GM12875 (cell line): ENCODE measurements around the gene STRADA.
A peak's percentile ranks its signal among the peaks of the same experiment; 100 is the strongest.

Experiments
- H3K4me3 ChIP-seq: one replicate; pipeline ENCODE4 v1.5.1; 2011; ENCODE audit warnings: low read depth, low read length, control low read depth
- TF ChIP-seq, protein P1 (sequence below): IDR thresholded peaks from 2 replicates; pipeline ENCODE4 v1.5.1; 2011; ENCODE audit warnings: low read depth, mild to moderate bottlenecking, control low read depth, inconsistent platforms, low read length, moderate library complexity, borderline replicate concordance; ENCODE audit not compliant: insufficient read depth

The STRADA gene

DNA sequence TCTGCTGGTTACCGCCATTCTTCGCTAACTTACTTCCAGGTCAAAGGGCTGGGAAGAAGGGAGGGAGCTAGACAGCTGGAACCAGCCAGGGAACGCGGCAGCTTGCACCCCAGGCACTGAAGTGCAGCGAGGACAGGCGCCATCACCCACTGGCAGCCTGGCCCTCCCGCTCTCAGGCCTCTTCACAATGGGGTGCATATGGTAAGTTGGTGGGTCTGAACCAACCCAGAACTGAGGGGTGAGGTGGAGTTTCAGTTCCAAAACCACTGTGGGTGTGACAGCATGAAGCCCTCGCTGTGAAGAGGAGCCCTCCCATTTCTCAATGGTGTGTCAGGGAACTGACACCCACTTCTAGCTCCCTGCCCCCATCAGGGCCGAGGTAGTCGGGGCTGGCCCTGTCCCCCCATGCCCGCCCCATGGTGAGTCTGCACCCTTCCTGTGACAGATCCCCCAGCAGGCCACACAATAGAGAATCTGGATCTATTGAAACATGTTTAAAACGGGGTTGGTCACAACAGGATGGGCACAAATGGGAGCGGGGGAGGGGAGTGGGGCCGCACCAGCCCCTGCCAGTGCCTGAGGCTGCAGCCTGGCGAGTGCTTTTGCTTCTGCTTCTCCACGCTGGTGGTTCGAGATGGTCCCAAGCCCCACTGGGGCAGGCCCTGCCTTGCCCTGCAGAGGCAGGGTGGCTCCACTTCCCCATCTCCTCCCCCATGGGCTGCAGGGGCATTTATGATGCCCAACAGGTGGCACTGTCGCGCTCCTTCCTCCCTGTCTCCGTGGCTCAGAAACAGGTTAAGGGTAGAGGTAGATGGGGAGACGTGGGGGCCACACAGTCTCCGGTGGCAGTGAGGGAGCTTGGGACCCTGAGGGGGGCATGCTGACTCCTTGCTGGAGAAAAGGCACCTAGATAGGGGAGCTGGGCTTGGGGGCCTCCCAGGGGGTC, 44.0 kb downstream of the STRADA start:
- H3K4me3 ChIP-seq: peak overlapping the region; percentile 91
- TF ChIP-seq, protein P1, sequence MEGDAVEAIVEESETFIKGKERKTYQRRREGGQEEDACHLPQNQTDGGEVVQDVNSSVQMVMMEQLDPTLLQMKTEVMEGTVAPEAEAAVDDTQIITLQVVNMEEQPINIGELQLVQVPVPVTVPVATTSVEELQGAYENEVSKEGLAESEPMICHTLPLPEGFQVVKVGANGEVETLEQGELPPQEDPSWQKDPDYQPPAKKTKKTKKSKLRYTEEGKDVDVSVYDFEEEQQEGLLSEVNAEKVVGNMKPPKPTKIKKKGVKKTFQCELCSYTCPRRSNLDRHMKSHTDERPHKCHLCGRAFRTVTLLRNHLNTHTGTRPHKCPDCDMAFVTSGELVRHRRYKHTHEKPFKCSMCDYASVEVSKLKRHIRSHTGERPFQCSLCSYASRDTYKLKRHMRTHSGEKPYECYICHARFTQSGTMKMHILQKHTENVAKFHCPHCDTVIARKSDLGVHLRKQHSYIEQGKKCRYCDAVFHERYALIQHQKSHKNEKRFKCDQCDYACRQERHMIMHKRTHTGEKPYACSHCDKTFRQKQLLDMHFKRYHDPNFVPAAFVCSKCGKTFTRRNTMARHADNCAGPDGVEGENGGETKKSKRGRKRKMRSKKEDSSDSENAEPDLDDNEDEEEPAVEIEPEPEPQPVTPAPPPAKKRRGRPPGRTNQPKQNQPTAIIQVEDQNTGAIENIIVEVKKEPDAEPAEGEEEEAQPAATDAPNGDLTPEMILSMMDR: peak; percentile 74; the same call in 1 of the 2 replicates

GRCh38 chr17:63696381-63696961, 45.1 kb downstream of the STRADA start:
- H3K4me3 ChIP-seq: peak overlapping the region; percentile 91
- TF ChIP-seq, protein P1: peak; percentile 55; the same call in 1 of the 2 replicates

- TF ChIP-seq, protein P1: no peak
- H3K4me3 ChIP-seq: no peak overlapping the region
Observed at GRCh38 chr17:63695889-63696288, 45.7 kb downstream of the STRADA start.

- no peak overlapping the region for H3K4me3 ChIP-seq
- TF ChIP-seq, protein P1: no peak
Observed at GRCh38 chr17:63694950-63695773, 46.4 kb downstream of the STRADA start.

GRCh38 chr17:63694229-63694949, 47.2 kb downstream of the STRADA start:
- TF ChIP-seq, protein P1: no peak
- no peak overlapping the region for H3K4me3 ChIP-seq

GRCh38 chr17:63693411-63694113, 48.0 kb downstream of the STRADA start:
- TF ChIP-seq, protein P1: no peak
- H3K4me3 ChIP-seq: no peak overlapping the region
